GM18907 (cell line): Measurements from ENCODE around the gene SULT2B1.
"Not testable (repeated sequence)": the region's sequence is repeated elsewhere in the genome, so short reads cannot be mapped to it uniquely, and the experiment has no call there.

Experiments
- ATAC-seq: cut with Tn5 transposase; IDR thresholded peaks from one replicate; pipeline ENCODE4 v1.9.1; 2021; ENCODE audit warnings: mild to moderate bottlenecking, moderate library complexity; ENCODE audit not compliant: unreplicated experiment

The SULT2B1 gene

DNA sequence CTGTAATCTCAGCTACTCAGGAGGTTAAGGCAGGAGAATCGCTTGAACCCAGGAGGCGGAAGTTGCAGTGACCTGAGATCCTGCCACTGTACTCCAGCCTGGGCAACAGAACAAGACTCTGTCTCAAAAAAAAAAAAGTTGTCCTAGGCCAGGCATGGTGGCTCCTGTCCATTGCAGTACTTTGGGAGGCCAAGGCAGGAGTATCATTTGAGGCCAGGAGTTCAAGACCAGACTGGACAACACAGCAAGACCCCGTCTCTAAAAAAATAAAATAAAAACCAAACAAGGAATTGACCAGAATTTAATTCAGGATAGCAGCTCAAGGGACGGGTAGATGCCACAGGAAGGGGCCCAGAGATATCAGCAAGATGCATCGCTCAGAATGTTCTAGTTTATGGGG is 4.9 kb downstream of the SULT2B1 start:
- ATAC-seq, result no peak

DNA sequence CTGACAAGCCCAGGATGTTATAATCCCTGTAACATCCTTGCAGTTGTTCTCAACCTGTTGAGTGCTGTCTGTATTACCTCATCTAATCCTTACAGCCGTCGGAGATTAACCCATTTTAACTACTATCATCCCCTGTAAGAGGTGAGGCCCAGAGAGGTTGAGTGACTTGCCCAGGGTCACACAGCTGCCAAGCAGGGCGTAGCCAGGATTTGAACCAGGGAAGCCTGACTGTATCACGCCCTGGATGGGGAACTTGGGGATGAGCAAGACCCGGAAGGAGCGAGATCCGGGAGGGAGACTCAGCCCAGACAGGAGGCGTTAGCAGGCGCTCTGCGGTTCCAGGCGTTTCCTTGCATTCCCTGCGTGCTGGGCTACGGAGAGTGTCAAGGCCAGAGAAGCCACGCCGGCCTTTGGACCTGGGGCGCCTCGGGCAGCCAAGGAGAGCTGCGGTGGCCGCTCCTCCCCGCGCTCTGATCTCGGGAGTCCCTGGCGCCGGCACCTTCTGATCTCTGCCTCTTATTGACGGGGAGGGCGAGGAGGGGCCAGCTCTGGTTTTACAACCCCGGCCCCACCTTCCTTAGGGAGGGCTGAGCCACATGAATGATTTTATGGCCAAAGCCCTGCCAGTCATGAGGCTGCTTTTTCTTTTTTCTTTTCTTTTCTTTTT is 6.2 kb downstream of the SULT2B1 start:
- no peak for ATAC-seq

DNA sequence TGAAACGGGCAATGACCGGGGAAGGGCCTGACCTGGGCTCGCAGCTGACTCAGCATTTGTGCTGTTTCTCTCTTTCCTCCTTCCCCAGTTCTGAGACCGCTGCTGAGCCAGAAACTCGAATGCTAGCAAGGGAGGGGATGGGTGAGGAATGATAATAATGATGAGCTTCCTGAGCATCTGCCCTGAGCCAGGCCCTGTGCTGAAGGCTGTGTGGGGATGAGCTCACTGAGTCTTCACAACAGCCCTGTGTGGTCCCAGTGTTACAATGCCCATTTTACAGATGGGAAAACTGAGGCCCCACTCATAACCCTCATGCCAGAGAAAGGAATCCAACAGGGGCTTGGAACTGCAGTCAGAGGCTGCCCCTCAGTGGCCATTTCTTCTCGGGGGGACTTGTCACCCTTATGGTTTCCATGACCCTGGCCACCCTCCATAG is 8.1 kb downstream of the SULT2B1 start:
- no peak for ATAC-seq

DNA sequence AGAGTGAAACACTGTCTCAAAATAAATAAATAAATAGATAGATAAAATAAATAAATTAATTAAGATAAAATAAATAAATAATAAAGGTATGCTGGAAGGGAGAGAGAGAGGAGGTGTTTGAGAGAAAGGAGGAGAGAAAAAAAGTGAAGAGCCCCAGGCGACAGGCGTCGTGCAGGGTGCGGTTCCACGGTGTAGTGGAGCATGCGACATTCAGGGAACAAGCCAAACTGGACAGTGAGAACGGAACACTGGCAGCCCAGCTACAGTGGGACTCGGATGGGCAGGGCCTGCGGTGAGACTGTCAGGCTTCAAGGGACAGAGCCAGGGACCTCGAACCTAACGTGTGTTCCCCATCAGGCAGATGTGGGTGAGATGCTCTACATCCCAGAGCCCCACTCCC is 9.4 kb downstream of the SULT2B1 start:
- ATAC-seq, result no peak

DNA sequence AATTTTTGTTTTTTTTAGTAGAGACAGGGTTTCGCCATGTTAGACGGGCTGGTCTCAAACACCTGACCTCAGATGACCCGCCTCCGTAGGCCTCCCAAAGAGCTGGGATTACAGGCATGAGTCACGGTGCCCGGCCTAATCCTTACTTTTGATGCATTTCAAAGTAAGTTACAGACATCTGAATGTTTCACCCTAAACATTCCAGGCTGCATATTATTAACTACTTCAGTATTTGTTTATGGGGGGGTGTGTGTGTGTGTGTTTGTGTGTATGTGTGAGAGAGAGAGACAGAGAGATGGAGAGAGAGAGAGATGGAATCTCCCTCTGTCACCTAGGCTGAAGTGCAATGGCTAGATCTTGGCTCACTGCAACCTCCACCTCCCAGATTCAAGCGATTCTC is 13.1 kb downstream of the SULT2B1 start:
- ATAC-seq, result no peak

DNA sequence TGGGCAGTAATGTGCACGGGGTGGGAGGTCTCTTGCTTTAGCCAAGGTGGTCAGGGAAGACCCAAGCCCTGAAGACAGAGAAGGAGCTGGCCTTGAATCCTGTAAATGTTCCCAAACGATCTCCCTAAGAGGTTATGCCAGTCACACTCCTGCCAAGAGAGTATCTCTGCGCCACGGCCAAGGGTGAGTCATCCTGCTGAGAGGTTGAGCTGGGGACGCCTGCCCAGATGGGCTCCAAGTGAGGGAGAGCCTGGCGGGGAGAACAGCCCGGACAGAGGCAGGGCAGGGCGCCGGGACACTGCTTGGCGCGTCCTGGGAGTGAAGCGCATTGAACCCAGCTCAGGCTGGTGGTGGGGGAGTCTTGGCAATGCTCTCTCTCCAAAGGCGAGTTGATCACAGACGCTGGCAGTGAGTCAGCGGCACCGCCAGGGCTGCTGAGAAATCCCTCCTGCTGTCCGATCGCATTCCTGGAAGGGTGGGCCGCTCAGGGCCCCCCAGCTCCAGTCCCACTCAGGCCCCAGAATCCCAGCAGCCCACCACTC is 16.4 kb downstream of the SULT2B1 start:
- ATAC-seq, result no peak

DNA sequence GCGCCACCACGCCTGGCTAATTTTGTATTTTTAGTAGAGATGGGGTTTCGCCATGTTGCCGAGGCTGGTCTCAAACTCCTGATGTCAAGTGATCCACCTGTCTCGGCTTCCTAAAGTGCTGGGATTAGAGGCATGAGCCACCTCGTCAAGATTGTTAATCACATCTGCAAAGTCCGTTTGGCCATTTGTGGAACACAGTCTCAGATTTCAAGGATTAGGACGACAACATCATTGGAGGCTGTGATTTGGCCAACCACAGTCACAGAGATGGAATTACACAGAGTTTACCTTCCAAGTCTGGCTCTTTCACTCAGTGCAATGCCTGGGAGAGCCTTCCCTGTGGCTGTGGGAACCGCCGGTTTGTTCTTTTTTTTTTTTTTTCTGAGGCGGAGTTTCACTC is 17.8 kb downstream of the SULT2B1 start:
- no peak for ATAC-seq

DNA sequence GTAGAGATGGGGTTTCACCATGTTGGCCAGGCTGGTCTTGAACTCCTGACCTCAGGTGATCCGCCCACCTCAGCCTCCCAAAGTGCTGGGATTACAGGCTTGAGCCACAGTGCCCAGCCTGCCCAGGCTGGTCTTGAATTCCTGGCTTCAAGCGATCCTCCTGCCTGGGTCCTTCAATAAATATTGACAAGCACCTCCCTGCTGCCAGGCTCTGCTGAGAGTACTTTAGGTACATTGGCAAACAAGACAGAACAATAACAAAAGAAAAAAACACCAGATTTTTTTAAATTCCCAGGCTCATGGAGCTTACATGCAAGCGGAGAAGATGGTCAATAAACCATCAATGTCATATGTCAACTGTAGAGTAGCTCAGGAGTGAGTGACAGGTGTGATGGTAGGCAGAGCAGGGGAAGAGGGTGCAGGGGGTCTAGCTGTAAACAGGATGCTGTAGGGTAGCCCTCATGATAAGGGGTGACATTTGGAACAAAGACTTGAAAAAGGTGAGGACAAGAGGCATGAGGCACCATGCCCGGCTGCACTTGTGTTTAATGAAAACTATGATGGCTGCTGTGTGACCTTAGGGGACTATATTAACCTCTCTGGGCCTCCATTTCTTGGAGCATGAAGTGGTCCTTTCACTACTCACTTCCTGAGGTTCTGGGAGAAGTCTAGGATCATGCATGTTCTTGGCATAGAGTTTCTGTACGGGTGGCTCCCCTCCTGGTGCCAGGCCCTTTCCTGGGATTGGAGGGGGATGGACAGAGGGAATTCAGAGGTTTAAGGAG is 19.6 kb downstream of the SULT2B1 start:
- ATAC-seq, result no peak

DNA sequence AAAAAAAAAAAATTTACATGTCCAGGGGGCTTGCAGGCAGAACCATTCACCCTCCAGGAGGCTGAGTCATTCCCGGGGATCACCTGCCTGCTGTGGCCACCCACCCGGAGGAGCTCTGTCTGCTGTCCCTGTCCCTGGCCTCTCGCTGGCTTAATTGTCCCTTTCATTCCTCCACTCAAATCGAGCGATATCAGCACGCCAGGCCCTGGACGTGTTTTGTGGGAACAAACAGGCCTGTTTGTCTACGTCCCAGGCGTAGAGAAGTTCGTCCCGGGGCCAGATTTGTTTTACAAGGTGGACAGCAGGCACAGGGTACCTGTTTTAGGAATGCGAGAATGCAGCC is 21.2 kb downstream of the SULT2B1 start:
- ATAC-seq, result no peak

DNA sequence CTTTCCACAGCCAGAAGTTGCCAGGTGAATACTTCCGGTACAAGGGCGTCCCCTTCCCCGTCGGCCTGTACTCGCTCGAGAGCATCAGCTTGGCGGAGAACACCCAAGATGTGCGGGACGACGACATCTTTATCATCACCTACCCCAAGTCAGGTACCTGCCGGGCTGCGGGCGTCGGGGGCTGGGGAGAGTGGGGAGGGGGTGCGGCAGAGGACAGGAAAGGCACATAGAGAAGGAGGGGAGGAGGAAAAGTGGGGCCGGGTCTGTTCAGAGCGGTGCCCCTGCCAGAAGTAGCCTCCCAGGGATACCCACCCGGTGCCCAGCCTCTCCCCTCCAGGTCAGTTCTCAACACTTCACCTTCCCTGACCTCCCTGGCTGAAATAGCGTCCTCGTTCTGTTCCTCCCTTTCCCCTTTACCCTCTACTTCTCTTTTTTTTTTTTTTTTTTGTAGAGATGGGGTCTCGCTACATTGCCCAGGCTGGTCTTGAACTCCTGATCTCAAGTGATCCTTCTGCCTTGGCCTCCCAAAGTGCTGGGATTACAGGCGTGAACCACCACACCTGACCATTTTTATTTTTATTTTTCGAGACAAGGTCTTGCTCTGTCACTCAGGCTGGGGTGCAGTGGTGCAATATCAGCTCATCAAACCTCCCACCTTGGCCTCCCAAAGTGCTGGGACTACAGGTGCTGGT is 24.1 kb downstream of the SULT2B1 start:
- no peak for ATAC-seq

DNA sequence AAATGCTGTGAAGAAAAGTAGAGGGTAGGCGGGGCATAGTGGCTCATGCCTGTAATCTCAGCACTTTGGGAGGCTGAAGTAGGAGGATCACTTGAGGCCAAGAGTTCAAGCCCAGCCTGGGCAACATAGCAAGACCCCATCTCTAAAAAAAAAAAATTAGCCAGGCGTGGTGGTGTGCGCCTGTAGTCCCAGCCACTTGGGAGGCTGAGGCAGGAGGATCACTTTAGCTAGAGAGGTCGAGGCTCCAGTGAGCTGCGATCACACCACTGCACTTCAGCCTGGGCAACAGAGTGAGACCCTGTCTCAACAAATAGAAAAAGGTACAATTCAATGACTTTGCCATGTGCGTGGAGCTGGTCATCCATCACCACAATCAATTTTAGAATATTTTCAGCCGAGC is 25.9 kb downstream of the SULT2B1 start:
- ATAC-seq, result not testable (repeated sequence)

DNA sequence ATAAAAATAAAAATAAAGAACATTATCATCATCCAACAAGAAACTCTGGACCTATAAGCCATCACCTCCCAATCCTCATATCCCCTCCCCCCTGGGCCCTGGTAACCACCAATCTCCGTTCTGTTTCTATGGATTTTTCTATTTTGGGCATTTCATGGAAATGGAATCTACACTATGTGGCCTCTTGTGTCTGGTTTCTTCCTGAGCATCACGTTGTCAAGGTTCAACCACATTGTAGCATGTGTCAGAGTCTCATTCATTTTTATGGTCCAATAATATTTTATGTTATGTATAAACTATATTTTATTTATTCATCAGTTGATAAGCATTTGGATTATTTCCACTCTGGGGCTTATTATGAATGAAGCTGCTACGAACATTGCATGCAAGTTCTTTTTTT is 26.9 kb downstream of the SULT2B1 start:
- no peak for ATAC-seq

DNA sequence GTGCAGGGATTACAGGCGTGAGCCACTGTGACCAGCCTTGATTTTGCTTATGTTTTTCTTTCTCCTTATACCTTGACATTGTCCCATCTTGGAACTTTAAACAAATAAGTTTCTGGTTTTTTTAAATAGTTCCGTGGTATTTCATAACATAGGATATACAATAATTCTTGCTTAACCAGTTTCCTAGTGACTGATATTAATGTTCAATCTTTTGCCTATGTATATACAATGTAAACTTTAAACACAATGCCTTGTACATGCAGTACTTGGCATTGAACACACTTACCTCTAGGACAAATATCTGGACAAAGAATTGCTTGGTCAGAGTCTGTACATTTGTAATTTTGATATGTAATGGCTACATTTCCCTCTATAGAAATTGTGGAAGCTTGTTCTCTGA is 30.2 kb downstream of the SULT2B1 start:
- ATAC-seq, result no peak

DNA sequence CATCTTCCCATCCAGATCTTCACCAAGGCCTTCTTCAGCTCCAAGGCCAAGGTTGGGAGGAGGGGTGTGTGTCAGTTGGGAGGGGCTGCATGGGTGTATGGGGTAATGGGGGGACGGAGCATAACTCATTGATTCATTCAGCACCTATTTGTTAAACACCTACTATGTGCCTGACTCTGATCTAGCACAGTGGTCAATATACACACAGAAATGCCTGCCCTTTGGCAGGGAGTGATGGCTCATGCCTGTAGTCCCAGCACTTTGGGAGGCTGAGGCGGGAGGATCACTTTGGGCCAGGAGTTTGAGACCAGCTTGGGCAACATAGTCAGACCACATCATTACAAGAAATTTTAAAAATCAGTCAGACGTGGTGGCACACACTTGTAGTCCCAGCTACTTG is 35.4 kb downstream of the SULT2B1 start:
- ATAC-seq, result no peak

DNA sequence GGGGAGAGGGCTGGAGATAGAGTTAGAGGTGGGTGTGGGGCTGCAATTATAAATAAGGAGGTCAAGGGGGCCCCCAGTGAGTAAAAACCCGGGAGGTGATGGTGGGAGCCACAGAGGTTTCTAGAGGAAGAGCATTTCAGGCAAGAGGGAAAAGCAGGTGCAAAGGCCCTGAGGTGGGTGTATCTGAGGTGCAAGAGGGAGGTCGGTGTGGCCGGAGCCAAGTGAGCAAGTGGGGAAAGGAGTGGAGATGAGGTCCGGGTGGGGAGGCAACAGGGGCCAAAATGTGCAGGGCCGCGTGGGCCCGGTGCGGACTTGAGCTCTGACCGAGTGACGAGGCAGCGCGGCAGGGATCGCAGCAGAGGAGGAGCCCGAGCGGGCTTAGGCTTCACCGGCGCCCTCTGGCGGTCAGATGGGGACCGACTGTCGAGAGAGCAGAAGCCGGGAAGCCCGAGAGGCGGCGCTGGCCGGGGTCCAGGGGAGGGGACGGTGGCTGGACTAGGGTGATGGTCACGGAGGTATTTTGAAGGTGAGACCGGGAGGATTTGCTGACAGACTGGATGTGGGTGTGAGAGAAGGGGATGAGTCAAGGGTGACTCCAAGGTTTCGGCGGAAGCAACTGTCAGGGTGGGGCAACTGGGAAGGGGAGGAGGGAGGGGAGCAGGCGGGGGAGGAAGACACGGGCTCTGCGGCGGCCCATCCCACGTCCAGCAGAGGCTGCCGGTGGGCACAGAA is 36.9 kb downstream of the SULT2B1 start:
- ATAC-seq, result no peak

DNA sequence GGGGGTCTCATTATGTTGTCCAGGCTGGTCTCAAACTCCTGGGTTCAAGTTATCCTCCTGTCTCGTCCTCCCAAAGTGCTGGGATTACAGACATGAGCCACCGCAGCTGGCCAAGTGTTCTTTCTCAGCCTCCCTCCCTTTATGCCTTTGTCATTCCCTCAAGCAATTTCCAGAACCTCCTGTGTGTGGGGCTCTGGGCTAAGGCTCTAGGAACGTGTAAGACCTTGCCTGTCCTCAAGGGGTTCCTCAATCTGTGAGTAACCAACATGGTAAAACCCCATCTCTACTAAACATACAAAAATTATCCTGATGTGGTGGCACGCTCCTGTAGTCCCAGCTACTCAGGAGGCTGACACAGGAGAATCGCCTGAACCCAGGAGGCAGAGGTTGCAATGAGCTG is 39.0 kb downstream of the SULT2B1 start:
- no peak for ATAC-seq

DNA sequence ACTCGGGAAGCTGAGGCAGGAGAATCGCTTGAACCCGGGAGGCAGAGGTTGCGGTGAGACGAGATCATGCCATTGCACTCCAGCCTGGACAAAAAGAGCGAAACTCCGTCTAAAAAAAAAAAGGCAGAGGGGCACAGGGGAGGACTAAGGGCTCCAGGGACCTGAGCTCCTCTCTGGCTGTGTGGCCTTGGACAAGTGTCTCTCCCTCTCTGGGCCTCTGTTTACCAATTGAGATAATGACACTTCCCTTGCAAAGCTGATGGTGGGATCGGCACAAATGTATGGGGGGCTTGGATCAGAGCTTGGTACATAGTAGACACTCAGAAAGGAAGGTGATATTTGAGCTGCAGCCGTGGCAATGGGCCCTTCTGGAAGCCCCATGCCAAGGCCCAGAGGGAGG is 43.2 kb downstream of the SULT2B1 start:
- no peak for ATAC-seq

DNA sequence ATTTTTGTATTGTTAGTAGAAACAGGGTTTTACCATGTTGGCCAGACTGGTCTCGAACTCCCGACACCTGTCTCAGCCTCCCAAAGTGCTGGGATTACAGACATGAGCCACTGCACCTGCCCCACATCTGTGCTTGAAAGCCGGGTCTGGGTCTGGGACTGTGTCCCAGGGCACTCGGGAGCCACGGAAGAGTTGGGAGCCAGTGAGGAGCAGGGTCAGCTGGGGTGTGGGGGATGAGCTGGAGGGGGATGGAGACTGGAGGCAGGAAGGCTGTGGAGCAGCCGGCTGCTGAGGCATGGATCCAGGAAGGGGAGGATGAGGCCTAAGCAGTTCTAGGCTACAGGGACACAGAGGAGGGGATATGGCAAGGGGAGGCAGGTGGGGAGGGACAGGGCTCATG is 43.9 kb downstream of the SULT2B1 start:
- ATAC-seq, result no peak

DNA sequence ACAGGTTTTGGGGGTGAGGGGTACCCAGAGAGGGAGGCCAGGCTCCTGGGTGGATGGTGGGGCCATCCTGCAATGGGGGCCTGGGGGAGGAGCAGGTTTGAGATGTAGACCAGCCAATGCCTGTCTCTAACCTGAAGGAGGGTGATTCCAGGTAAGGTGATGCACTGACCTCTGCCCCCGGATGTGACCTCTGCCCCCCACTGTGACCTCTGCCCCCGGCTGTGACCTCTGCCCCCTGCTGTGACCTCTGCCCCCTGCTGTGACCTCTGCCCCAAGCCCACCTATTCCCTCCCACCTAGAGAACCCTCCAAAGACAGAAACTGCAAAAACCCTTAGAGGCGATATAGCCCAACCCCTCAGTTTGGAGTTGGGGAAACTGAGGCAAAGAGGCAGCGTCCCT is 44.3 kb downstream of the SULT2B1 start:
- no peak for ATAC-seq

DNA sequence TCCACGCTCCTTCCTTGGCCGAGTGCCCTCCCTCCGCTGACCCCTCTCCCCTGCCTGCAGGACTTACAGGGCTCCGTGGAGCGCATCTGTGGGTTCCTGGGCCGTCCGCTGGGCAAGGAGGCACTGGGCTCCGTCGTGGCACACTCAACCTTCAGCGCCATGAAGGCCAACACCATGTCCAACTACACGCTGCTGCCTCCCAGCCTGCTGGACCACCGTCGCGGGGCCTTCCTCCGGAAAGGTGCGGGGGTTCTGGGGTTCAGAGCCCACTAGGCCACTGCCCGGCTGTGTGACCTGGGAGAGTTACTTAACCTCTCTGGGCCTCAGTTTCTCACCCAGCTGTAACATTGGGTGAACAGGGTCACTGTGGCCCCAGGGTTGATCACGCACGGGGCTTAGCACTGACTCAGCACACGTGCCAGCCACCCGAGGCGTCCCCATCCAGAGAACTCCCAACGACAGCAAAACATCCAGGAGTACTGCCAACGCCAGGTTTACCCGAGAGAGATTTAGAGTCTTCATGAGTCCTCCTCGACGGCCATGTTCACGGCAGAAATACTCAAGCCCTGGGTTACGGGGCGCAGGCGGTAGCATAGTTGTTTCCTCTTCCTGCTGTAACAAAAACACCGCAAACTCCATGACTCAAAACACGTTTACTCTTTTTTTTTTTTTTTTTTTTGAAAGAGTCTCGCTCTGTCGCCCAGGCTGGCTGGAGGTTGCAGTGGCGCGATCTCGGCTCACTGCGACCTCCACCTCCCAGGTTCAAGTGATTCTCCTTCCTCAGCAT is 44.9 kb downstream of the SULT2B1 start:
- ATAC-seq, result no peak
